ENCODE results near the gene FOXI2.

- no peak for TF ChIP-seq CTCF (conservative IDR thresholded peaks at IDR 0.05)
- no peak for TF ChIP-seq ZFX (IDR thresholded peaks at IDR 0.05)
Observed at GRCh38 chr10:127738512-127739424, 1.8 kb downstream of the FOXI2 start.
